H1 (cell line): ENCODE measurements around the gene ELMO3.

Experiments used
- BRCA1 ChIP-seq: IDR thresholded peaks from 2 replicates; pipeline ENCODE4 v1.6.1; 2012; ENCODE audit warnings: low read depth, low read length, improper control_type of control experiment
- CREB1 ChIP-seq: IDR thresholded peaks from 2 replicates; pipeline ENCODE4 v1.6.1; 2012; ENCODE audit warnings: inconsistent platforms
- EP300 ChIP-seq, 2 experiments: IDR thresholded peaks; 1 replicate in 1 of 2; 2 replicates in 1 of 2; pipeline ENCODE4 v1.6.1; 2011 to 2012; ENCODE audit warnings: low read depth in 2 of 2, low read length in 2 of 2, mild to moderate bottlenecking in 2 of 2, borderline replicate concordance in 1 of 2, inconsistent platforms in 1 of 2, moderate library complexity in 1 of 2
- EZH2 ChIP-seq: fragments of 200-600 bp; sonication (generic); IDR thresholded peaks from 2 replicates; pipeline ENCODE4 v1.7.1; 2012; ENCODE audit warnings: low read depth, mild to moderate bottlenecking, moderate library complexity, low read length, inconsistent platforms; ENCODE audit not compliant: severe bottlenecking
- HDAC6 ChIP-seq: IDR thresholded peaks from one replicate; pipeline ENCODE4 v1.7.1; 2012; ENCODE audit warnings: low read depth, mild to moderate bottlenecking, inconsistent platforms, low read length, moderate library complexity
- KDM1A ChIP-seq: fragments of 200-600, 300-600 bp; sonication (generic); IDR thresholded peaks from 2 replicates; pipeline ENCODE4 v1.7.1; 2016; ENCODE audit warnings: mild to moderate bottlenecking, low read length, borderline replicate concordance
- POLR2A ChIP-seq, 2 experiments: IDR thresholded peaks; 1 replicate in 1 of 2; 2 replicates in 1 of 2; pipeline ENCODE4 v1.6.1; 2011; ENCODE audit warnings: low read depth in 2 of 2, low read length in 2 of 2, mild to moderate bottlenecking in 2 of 2; ENCODE audit errors: control extremely low read depth in 1 of 2
- POLR2AphosphoS5 ChIP-seq: IDR thresholded peaks from 2 replicates; pipeline ENCODE4 v1.6.1; 2011; ENCODE audit warnings: low read depth, low read length
- SAP30 ChIP-seq: fragments of 300-600 bp; sonication (generic); IDR thresholded peaks from 2 replicates; pipeline ENCODE4 v1.7.1; 2012; ENCODE audit warnings: low read length, moderate library complexity, mild to moderate bottlenecking, inconsistent platforms; ENCODE audit not compliant: insufficient read depth, insufficient replicate concordance
- SIN3A ChIP-seq, 2 experiments: IDR thresholded peaks in 1 of 2; conservative IDR thresholded peaks in 1 of 2; 2 replicates each; pipeline ENCODE4 v1.6.1; 2011 to 2012; ENCODE audit warnings: low read length in 2 of 2, improper control_type of control experiment in 1 of 2, low read depth in 1 of 2, mild to moderate bottlenecking in 1 of 2
- TAF7 ChIP-seq: optimal IDR thresholded peaks from 2 replicates; pipeline ENCODE3; 2011; ENCODE audit warnings: low read depth, mild to moderate bottlenecking, inconsistent platforms, low read length, moderate library complexity, borderline replicate concordance
- TCF12 ChIP-seq: IDR thresholded peaks from 2 replicates; pipeline ENCODE4 v1.6.1; 2011; ENCODE audit warnings: low read depth, mild to moderate bottlenecking, low read length
- ZNF274 ChIP-seq: IDR thresholded peaks from 2 replicates; pipeline ENCODE4 v1.7.0; 2012; ENCODE audit warnings: low read length, borderline replicate concordance; ENCODE audit errors: extremely low read depth
- TF ChIP-seq, protein P1 (sequence below), 3 experiments: IDR thresholded peaks; 1 replicate in 2 of 3; 2 replicates in 1 of 3; pipeline versions ENCODE4 v1.5.1 to v1.6.1; 2011; ENCODE audit warnings: low read length in 3 of 3, mild to moderate bottlenecking in 3 of 3, inconsistent platforms in 2 of 3, low read depth in 1 of 3, moderate library complexity in 1 of 3; ENCODE audit not compliant: insufficient read depth in 1 of 3; ENCODE audit errors: control extremely low read depth in 1 of 3

DNA sequence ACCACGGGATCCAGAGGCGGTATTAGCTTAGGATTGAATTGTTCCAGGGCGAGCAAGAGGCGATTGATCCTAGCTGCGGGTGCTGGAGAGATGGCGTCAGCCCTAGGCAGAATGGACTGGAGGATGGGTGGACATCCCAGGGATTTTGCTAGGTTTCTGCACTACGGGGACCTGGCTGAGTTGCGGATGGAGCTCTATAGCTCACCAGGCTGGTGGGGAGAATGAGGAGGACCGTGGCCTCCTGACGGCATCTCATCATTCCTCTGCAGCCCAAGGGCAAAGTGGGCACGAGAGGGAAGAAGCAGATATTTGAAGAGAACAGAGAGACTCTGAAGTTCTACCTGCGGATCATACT, 28.6 kb downstream of the ELMO3 start:
- TF ChIP-seq, protein P1, sequence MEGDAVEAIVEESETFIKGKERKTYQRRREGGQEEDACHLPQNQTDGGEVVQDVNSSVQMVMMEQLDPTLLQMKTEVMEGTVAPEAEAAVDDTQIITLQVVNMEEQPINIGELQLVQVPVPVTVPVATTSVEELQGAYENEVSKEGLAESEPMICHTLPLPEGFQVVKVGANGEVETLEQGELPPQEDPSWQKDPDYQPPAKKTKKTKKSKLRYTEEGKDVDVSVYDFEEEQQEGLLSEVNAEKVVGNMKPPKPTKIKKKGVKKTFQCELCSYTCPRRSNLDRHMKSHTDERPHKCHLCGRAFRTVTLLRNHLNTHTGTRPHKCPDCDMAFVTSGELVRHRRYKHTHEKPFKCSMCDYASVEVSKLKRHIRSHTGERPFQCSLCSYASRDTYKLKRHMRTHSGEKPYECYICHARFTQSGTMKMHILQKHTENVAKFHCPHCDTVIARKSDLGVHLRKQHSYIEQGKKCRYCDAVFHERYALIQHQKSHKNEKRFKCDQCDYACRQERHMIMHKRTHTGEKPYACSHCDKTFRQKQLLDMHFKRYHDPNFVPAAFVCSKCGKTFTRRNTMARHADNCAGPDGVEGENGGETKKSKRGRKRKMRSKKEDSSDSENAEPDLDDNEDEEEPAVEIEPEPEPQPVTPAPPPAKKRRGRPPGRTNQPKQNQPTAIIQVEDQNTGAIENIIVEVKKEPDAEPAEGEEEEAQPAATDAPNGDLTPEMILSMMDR (IDR thresholded peaks at IDR 0.05; ENCODE audit: control extremely low read depth in 1 of 3, insufficient read depth in 1 of 3, low read depth in 1 of 3, low read length in 3 of 3) = no peak
- no peak; a peak in 1 of 3 replicates for TF ChIP-seq POLR2A (IDR thresholded peaks at IDR 0.05; ENCODE audit: control extremely low read depth in 1 of 2, low read depth in 2 of 2, low read length in 2 of 2)
- no peak for TF ChIP-seq BRCA1
- TF ChIP-seq POLR2AphosphoS5 = no peak
- TF ChIP-seq CREB1 = no peak
- no peak for TF ChIP-seq EZH2
- no peak for TF ChIP-seq KDM1A
- TF ChIP-seq ZNF274 = no peak
- TF ChIP-seq HDAC6 = no peak
- no peak for TF ChIP-seq TAF7
- no peak for TF ChIP-seq SIN3A (conservative IDR thresholded peaks at IDR 0.05 in 1 of 2, IDR thresholded peaks at IDR 0.05 in 1 of 2; ENCODE audit: low read depth in 1 of 2, low read length in 2 of 2)
- no peak for TF ChIP-seq EP300 (IDR thresholded peaks at IDR 0.05; ENCODE audit: borderline replicate concordance in 1 of 2, low read depth in 2 of 2, low read length in 2 of 2)
- no peak for TF ChIP-seq SAP30
- TF ChIP-seq TCF12 = no peak
